ENCODE data around the gene CDCA4.

CDCA4 gene

DNA sequence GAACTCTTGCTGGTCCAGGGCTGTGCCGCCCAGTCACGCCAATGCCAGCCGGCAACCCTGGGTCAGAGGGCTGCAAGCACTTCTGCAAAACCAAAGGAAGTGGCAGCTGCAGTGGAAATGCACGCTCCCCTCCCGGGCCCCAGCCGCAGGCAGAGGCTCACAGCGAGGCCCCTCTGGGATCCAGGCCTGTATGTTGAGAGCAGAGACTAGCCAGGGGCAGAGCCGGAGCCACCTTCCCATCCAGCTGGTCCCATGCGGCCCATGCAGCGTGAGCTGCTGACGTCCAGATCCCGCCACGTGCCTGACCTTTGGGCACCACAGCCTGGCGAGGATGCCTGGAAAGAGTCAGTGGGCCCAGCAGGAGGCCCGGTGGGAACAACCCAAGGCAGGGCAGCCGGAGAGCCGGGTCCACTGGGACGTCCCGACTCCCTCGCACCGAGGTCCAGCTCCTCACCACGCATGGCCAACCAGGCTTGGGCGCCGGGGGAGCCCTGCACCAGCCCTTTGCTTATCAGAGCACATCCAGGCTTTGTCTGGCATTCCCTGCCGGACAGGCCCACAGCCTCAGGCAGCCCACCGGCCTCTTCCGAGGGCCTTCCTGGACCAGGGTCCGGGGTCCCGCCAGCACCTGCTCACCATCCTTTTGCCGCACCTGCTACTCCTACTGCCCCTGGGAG is 40.0 kb upstream of the CDCA4 start:
- TF ChIP-seq TAF1 (IDR thresholded peaks at IDR 0.05; ENCODE audit: borderline replicate concordance, insufficient read depth, low read length) (no peak), SIN3A (IDR thresholded peaks at IDR 0.05; ENCODE audit: borderline replicate concordance, insufficient read depth, low read length) (no peak), POLR2AphosphoS5 (IDR thresholded peaks at IDR 0.05; ENCODE audit: low read depth, low read length) (no peak), FOXP2 (optimal IDR thresholded peaks at IDR 0.05; ENCODE audit: borderline replicate concordance, extremely low read depth, extremely low read length, insufficient read depth) (no peak)
- TF ChIP-seq, protein P1, sequence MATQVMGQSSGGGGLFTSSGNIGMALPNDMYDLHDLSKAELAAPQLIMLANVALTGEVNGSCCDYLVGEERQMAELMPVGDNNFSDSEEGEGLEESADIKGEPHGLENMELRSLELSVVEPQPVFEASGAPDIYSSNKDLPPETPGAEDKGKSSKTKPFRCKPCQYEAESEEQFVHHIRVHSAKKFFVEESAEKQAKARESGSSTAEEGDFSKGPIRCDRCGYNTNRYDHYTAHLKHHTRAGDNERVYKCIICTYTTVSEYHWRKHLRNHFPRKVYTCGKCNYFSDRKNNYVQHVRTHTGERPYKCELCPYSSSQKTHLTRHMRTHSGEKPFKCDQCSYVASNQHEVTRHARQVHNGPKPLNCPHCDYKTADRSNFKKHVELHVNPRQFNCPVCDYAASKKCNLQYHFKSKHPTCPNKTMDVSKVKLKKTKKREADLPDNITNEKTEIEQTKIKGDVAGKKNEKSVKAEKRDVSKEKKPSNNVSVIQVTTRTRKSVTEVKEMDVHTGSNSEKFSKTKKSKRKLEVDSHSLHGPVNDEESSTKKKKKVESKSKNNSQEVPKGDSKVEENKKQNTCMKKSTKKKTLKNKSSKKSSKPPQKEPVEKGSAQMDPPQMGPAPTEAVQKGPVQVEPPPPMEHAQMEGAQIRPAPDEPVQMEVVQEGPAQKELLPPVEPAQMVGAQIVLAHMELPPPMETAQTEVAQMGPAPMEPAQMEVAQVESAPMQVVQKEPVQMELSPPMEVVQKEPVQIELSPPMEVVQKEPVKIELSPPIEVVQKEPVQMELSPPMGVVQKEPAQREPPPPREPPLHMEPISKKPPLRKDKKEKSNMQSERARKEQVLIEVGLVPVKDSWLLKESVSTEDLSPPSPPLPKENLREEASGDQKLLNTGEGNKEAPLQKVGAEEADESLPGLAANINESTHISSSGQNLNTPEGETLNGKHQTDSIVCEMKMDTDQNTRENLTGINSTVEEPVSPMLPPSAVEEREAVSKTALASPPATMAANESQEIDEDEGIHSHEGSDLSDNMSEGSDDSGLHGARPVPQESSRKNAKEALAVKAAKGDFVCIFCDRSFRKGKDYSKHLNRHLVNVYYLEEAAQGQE (IDR thresholded peaks at IDR 0.05; ENCODE audit: insufficient read depth in 1 of 2, low read depth in 2 of 2, low read length in 2 of 2), result no peak

DNA sequence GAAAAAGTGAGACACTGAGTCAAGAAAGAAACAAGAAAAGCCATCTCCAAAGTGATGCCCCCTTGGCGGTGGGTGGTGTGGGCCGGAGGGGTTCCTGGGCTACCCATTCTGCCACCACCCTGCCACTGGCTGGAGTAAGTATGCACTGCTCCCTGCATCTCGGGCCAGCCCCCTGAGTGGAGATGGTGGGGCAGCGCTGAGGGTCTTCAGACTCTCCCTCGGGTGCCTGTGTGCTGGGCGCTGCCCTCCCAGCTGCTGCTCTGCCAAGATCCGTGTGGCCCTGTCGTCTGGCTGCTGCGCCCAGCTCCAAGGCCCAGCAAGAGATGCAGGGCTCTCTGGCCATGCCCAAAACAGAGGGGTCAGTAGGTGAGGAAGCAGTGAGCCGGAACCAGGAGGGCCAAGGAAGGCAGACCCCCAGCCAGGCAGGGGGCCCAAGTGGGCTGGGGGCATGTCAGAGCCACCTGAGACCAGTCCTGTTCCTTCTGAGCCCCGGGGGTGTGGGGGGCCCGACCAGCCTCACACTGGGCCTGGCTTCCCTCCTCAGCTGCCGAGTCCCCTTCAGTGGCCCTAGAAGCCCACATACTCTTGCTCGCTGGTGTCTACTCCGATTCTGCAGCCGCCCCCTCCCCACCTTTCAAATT is 39.2 kb upstream of the CDCA4 start:
- no peak for TF ChIP-seq TAF1 (IDR thresholded peaks at IDR 0.05; ENCODE audit: borderline replicate concordance, insufficient read depth, low read length)
- TF ChIP-seq FOXP2 (optimal IDR thresholded peaks at IDR 0.05; ENCODE audit: borderline replicate concordance, extremely low read depth, extremely low read length, insufficient read depth), result no peak
- TF ChIP-seq SIN3A (IDR thresholded peaks at IDR 0.05; ENCODE audit: borderline replicate concordance, insufficient read depth, low read length), result no peak
- TF ChIP-seq POLR2AphosphoS5 (IDR thresholded peaks at IDR 0.05; ENCODE audit: low read depth, low read length), result no peak
- TF ChIP-seq, protein P1 (IDR thresholded peaks at IDR 0.05; ENCODE audit: insufficient read depth in 1 of 2, low read depth in 2 of 2, low read length in 2 of 2), result no peak

DNA sequence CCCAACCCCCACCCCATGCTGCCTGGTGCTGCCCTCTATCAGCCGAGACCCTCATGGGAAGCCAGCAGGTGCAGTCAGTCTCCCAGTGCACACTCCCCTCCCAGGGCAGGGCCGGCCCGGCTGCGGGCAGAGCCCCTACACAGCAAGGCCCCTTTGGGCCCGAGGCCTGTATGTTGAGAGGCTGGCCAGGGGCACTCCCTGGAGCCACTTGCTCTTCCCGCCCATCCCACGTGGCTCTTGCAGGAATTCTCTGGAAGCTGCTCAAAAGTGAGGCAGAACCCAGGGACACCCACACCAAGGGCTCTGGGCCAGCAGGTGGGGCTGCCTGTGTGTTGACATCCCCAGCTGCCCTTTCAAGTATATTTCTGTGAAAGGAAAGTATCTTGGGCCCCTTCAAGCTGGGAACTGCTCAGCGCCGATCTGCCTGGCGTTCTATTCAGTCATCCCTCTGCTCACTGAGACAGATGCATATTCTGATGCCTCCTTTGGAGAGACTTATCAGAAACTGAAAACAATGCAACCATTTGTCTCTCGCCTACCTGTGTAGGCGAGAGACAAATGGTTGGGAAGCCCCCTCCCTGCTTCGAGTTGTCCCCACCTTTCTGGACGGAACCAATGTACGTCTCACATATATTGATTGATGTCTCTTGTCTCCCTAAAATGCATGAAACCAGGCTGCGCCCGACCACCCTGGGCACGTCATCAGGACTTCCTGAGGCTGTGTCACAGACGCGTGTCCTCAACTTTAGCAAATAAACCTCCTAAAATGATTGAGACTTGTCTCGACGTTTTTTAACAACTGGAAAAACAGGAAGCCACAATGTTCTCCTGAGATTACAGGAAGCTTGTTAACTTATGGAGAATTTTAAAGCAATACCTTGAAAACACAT is 38.4 kb upstream of the CDCA4 start:
- TF ChIP-seq FOXP2 (optimal IDR thresholded peaks at IDR 0.05; ENCODE audit: borderline replicate concordance, extremely low read depth, extremely low read length, insufficient read depth) (no peak), SIN3A (IDR thresholded peaks at IDR 0.05; ENCODE audit: borderline replicate concordance, insufficient read depth, low read length) (no peak), POLR2AphosphoS5 (IDR thresholded peaks at IDR 0.05; ENCODE audit: low read depth, low read length) (no peak), TAF1 (IDR thresholded peaks at IDR 0.05; ENCODE audit: borderline replicate concordance, insufficient read depth, low read length) (no peak)
- TF ChIP-seq, protein P1 (IDR thresholded peaks at IDR 0.05; ENCODE audit: insufficient read depth in 1 of 2, low read depth in 2 of 2, low read length in 2 of 2), result no peak

DNA sequence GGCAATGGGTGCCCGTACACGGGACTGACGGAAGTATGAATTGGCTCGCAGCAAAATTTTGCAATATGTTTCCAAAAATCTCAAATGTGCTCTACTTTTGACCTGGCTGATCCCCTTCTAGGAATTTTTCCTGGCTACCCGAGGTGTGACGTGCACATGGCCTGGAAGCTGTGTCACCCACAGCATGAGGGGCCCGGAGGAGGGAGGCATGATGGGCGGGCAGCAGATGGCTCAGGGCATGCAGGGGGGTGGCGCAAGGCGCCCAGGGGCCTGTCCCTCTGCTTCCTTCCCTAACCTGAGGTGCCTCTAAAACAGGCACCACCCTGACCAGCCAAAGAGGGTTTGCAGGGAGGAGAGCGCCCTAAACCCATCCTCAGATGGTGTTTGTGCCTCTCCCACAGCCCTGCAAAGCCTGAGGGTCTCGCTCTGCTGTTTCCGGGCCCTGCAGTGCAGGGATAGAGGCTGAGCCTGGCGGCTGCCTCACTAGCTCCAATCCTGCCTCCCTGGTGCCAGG is 37.7 kb upstream of the CDCA4 start:
- TF ChIP-seq POLR2AphosphoS5 (IDR thresholded peaks at IDR 0.05; ENCODE audit: low read depth, low read length) (no peak), SIN3A (IDR thresholded peaks at IDR 0.05; ENCODE audit: borderline replicate concordance, insufficient read depth, low read length) (no peak), FOXP2 (optimal IDR thresholded peaks at IDR 0.05; ENCODE audit: borderline replicate concordance, extremely low read depth, extremely low read length, insufficient read depth) (no peak), TAF1 (IDR thresholded peaks at IDR 0.05; ENCODE audit: borderline replicate concordance, insufficient read depth, low read length) (no peak)
- TF ChIP-seq, protein P1 (IDR thresholded peaks at IDR 0.05; ENCODE audit: insufficient read depth in 1 of 2, low read depth in 2 of 2, low read length in 2 of 2), result no peak
